ENCODE measurements around the gene ITGA5. TPM values are rescaled to one million over a fixed set of nuclear protein-coding genes. Genes with fewer than 3 reads are reported as not detected.

ITGA5 gene
- total and polyA plus RNA-seq, 9 of the 15 experiments (the other 6 are each of a cell fraction or from before 2014, with no cell fraction given), result 9.1 to 82.1 (median 47.4) TPM

DNA sequence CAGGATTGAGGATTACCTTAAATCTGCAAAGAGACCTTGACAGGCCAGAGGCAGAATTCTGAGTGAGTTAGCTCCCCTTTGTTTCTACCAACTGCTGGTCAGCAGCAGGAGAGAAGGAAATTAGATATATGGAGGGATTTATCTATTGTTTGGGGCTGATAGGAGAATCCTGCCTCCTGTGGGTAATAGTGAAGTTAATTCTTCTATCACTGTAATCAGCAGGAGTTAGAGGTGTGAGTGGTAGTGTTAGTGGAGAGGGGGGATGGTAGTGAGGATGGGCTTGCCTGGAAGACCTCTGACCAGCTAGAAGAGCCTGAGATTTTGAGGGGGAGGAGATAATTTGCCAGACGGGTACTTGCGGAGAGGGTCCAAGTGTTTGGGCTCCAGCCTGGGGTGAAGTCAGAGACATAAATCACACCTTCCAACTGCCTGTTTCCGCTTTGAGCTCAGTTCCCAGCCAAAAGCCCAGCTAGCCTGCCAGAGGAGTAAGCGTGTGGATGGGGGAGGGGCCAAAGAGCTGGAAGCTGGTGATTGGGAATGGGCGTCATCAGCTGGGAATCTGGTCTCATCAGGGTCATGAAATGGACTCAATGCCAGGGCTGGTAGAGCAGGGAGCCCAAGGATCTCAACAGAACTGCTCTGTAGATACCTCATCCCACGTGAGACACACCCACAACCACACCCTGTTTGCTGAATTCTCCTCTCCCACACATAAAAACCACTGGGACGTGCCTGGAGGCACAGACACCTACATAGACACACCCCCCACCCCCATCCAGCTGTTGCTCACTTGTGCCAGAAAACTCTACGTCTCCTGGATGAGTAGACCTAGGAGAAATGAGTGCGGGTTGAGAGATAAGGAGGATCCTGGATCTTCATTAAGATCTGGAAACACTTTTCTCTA lies 13.1 kb upstream of the ITGA5 start (continued):
- TF ChIP-seq, protein P1, sequence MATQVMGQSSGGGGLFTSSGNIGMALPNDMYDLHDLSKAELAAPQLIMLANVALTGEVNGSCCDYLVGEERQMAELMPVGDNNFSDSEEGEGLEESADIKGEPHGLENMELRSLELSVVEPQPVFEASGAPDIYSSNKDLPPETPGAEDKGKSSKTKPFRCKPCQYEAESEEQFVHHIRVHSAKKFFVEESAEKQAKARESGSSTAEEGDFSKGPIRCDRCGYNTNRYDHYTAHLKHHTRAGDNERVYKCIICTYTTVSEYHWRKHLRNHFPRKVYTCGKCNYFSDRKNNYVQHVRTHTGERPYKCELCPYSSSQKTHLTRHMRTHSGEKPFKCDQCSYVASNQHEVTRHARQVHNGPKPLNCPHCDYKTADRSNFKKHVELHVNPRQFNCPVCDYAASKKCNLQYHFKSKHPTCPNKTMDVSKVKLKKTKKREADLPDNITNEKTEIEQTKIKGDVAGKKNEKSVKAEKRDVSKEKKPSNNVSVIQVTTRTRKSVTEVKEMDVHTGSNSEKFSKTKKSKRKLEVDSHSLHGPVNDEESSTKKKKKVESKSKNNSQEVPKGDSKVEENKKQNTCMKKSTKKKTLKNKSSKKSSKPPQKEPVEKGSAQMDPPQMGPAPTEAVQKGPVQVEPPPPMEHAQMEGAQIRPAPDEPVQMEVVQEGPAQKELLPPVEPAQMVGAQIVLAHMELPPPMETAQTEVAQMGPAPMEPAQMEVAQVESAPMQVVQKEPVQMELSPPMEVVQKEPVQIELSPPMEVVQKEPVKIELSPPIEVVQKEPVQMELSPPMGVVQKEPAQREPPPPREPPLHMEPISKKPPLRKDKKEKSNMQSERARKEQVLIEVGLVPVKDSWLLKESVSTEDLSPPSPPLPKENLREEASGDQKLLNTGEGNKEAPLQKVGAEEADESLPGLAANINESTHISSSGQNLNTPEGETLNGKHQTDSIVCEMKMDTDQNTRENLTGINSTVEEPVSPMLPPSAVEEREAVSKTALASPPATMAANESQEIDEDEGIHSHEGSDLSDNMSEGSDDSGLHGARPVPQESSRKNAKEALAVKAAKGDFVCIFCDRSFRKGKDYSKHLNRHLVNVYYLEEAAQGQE (IDR thresholded peaks at IDR 0.05; ENCODE audit: borderline replicate concordance), result no peak
- TF ChIP-seq, protein P1 (CRISPR knock-in tag; IDR thresholded peaks at IDR 0.05; ENCODE audit: low read depth), result no peak
- TF ChIP-seq EP400 (IDR thresholded peaks at IDR 0.05), result peak; percentile 49; the same call in 1 of the 2 replicates
- TF ChIP-seq PHB2 (IDR thresholded peaks at IDR 0.05; ENCODE audit: low read depth), result no peak
- TF ChIP-seq, protein P2, sequence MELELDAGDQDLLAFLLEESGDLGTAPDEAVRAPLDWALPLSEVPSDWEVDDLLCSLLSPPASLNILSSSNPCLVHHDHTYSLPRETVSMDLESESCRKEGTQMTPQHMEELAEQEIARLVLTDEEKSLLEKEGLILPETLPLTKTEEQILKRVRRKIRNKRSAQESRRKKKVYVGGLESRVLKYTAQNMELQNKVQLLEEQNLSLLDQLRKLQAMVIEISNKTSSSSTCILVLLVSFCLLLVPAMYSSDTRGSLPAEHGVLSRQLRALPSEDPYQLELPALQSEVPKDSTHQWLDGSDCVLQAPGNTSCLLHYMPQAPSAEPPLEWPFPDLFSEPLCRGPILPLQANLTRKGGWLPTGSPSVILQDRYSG (tag; conservative IDR thresholded peaks at IDR 0.05; ENCODE audit: low read depth), result no peak
- TF ChIP-seq, protein P3, sequence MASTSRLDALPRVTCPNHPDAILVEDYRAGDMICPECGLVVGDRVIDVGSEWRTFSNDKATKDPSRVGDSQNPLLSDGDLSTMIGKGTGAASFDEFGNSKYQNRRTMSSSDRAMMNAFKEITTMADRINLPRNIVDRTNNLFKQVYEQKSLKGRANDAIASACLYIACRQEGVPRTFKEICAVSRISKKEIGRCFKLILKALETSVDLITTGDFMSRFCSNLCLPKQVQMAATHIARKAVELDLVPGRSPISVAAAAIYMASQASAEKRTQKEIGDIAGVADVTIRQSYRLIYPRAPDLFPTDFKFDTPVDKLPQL (IDR thresholded peaks at IDR 0.05; ENCODE audit: extremely low read depth, insufficient read length), result no peak
- TF ChIP-seq RFX5 (IDR thresholded peaks at IDR 0.05; ENCODE audit: low read depth, low read length), result no peak
- no peak for TF ChIP-seq SNRNP70 (optimal IDR thresholded peaks at IDR 0.05; ENCODE audit: low read depth, low read length)
- no peak for TF ChIP-seq FOS (IDR thresholded peaks at IDR 0.05; ENCODE audit: extremely low read depth, insufficient read length)
- TF ChIP-seq, protein P4, sequence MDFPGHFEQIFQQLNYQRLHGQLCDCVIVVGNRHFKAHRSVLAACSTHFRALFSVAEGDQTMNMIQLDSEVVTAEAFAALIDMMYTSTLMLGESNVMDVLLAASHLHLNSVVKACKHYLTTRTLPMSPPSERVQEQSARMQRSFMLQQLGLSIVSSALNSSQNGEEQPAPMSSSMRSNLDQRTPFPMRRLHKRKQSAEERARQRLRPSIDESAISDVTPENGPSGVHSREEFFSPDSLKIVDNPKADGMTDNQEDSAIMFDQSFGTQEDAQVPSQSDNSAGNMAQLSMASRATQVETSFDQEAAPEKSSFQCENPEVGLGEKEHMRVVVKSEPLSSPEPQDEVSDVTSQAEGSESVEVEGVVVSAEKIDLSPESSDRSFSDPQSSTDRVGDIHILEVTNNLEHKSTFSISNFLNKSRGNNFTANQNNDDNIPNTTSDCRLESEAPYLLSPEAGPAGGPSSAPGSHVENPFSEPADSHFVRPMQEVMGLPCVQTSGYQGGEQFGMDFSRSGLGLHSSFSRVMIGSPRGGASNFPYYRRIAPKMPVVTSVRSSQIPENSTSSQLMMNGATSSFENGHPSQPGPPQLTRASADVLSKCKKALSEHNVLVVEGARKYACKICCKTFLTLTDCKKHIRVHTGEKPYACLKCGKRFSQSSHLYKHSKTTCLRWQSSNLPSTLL (IDR thresholded peaks at IDR 0.05), result no peak
- TF ChIP-seq, protein P5, sequence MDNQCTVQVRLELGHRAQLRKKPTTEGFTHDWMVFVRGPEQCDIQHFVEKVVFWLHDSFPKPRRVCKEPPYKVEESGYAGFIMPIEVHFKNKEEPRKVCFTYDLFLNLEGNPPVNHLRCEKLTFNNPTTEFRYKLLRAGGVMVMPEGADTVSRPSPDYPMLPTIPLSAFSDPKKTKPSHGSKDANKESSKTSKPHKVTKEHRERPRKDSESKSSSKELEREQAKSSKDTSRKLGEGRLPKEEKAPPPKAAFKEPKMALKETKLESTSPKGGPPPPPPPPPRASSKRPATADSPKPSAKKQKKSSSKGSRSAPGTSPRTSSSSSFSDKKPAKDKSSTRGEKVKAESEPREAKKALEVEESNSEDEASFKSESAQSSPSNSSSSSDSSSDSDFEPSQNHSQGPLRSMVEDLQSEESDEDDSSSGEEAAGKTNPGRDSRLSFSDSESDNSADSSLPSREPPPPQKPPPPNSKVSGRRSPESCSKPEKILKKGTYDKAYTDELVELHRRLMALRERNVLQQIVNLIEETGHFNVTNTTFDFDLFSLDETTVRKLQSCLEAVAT (IDR thresholded peaks at IDR 0.05), result peak in 1 of 2 experiments; percentile 58; a peak in 1 of 4 replicates
- TF ChIP-seq GATA2 (CRISPR knock-in tag; IDR thresholded peaks at IDR 0.05), result peak; percentile 74
- TF ChIP-seq ZNF785 (CRISPR knock-in tag; IDR thresholded peaks at IDR 0.05), result no peak
- TF ChIP-seq ZNF23 (CRISPR knock-in tag; IDR thresholded peaks at IDR 0.05), result no peak
